OCI-LY3 (cell line): Measurements from ENCODE around the gene MEN1.
"Not testable (repeated sequence)": the region's sequence is repeated elsewhere in the genome, so short reads cannot be mapped to it uniquely, and the experiment has no call there.

Experiments
- CTCF ChIP-seq: fragments of 200-600, 300-600 bp; sonication (generic); IDR thresholded peaks from 2 replicates; pipeline ENCODE4 v1.5.1; 2014; ENCODE audit warnings: antibody characterized with exemption, low read length, low read depth
- EZH2phosphoT487 ChIP-seq: fragments of 200-600 bp; shearing (Covaris generic); IDR thresholded peaks from 2 replicates; pipeline ENCODE4 v1.6.1; 2018; ENCODE audit warnings: antibody characterized with exemption, mixed run types, low read depth

- not testable (repeated sequence) for TF ChIP-seq CTCF, EZH2phosphoT487
Observed at GRCh38 chr11:64815433-64815832, 5.1 kb upstream of the MEN1 start.
